Measurements from ENCODE around the gene H2AZ2.
A peak's percentile ranks its signal among the peaks of the same experiment; 100 is the strongest.
"Not testable (repeated sequence)": the region's sequence is repeated elsewhere in the genome, so short reads cannot be mapped to it uniquely, and the experiment has no call there.

The H2AZ2 gene

DNA sequence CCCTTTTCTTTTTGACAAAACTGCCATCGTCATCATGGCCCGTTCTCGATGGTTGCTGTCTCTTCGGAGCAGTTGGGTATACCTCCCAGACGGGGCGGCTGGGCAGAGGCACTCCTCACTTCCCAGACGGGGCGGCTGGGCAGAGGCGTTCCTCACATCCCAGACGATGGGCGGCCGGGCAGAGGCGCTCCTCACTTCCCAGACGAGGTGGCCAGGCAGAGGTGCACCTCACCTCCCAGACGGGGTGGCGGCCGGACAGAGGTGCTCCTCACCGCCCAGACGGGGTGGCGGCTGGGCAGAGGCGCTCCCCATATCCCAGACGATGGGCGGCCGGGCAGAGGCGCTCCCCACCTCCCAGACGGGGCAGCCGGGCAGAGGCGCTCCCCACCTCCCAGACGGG is 22.9 kb upstream of the H2AZ2 start:
- DNase-seq (ENCODE audit: low read depth): not testable (repeated sequence)

DNA sequence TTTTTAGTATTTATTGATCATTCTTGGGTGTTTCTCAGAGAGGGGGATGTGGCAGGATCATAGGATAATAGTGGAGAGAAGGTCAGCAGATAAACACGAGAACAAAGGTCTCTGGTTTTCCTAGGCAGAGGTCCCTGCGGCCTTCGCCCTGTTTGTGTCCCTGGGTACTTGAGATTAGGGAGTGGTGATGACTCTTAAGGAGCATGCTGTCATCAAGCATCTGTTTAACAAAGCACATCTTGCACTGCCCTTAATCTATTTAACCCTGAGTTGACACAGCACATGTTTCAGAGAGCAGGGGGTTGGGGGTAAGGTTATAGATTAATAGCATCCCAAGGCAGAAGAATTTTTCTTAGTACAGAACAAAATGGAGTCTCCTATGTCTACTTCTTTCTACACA is 22.4 kb upstream of the H2AZ2 start:
- DNase-seq (ENCODE audit: low read depth): not testable (repeated sequence)

- peak; percentile 68 for DNase-seq (ENCODE audit: low read depth)
Observed at GRCh38 chr7:44867073-44867995, 19.4 kb upstream of the H2AZ2 start.

DNA sequence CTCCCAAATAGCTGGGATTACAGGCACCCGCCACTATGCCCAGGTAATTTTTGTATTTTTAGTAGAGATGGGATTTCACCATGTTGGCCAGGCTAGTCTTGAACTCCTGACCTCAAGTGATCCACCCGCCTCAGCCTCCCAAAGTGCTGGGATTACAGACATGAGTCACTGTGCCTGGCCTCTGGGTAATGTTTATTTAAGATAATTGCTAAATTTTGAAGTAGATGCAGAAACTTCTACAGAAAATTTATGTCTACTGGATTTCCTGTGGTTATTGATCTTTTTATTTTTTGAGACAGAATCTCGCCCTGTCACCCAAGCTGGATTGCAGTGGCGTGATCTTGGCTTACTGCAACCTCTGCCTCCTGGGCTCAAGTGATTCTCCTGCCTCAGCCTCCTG is 14.1 kb upstream of the H2AZ2 start:
- DNase-seq (ENCODE audit: low read depth): not testable (repeated sequence)

GRCh38 chr7:44858161-44858560 is 10.3 kb upstream of the H2AZ2 start:
- no peak for DNase-seq (ENCODE audit: low read depth)

GRCh38 chr7:44854644-44855364 is 6.9 kb upstream of the H2AZ2 start:
- no peak for DNase-seq (ENCODE audit: low read depth)

DNA sequence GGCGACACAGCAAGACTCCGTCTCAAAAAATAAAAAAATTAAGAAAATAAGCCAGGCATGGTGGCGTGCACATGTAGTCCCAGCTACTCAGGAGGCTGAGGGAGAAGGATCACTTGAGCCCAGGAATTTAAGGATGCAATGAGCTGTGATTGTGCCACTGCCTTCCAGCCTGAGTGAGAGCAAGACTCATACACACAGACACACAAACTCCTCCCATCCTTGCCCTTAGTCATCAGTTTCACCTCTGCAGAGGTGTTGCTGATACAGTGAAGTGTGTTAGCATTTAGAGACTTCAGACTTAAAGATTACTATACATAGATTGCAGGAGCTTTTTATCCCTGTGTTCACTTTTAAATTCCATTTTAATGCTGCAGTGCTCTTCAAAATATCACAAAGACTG is 5.5 kb upstream of the H2AZ2 start:
- DNase-seq (ENCODE audit: low read depth): no peak

GRCh38 chr7:44852590-44852989 is 4.7 kb upstream of the H2AZ2 start:
- no peak for DNase-seq (ENCODE audit: low read depth)

GRCh38 chr7:44849885-44850544 is 2.1 kb upstream of the H2AZ2 start:
- no peak for DNase-seq (ENCODE audit: low read depth)

GRCh38 chr7:44849259-44849884 is 1.5 kb upstream of the H2AZ2 start:
- no peak for DNase-seq (ENCODE audit: low read depth)

- peak; percentile 78 for DNase-seq (ENCODE audit: low read depth)
Observed at GRCh38 chr7:44847509-44847919, 373 bp downstream of the H2AZ2 start.

DNA sequence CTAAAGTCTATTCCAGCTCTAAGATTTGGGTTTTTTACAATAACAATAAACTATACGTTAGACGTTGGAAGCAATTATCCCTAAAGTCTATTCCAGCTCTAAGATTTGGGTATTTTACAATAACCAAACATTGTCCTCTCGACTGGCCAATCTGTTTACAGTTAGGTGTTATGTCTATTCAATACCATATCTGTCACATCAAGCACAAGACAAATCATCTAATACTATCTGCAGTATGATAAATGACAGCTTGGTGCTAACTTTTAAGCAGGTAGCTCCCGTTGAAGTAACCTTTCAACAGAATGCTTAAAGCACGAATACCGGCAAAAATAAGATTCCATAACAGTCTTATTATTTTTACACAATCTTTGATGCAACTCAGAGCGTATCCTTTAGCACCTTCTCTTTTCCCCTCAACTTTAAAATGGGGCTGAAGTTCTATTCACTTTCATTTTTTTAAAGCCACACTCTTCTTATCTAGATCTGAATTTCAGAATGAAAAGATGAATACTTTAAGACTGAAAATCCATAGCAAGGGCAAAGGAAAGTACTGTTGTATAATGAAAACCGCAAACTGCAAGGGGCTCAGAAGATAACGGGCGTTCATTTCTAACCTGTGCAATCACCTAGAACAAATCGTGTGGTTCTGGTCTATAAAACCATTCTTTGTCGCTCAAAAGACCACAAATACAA is 925 bp downstream of the H2AZ2 start:
- DNase-seq (ENCODE audit: low read depth): no peak

GRCh38 chr7:44846390-44846789 is 1.5 kb downstream of the H2AZ2 start:
- DNase-seq (ENCODE audit: low read depth): not testable (repeated sequence)

GRCh38 chr7:44845451-44845850 is 2.4 kb downstream of the H2AZ2 start:
- no peak for DNase-seq (ENCODE audit: low read depth)

- DNase-seq (ENCODE audit: low read depth): not testable (repeated sequence)
Observed at GRCh38 chr7:44843440-44843839, 4.4 kb downstream of the H2AZ2 start.

DNA sequence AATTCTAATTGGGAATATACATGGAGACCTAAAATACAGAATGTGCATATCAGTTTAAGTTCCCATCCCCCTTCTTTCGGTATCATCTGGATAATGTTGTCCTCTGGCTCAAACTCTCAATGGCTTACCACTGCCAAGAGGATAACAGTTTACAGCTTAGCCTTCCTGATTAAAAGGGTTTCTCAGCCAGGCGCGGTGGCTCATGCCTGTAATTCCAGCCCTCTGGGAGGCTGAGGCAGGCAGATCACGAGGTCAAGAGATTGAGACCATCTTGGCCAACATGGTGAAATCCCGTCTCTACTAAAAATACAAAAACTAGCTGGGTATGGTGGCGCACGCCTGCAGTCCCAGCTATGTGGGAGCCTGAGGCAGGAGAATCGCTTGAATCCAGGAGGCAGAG is 5.2 kb downstream of the H2AZ2 start:
- not testable (repeated sequence) for DNase-seq (ENCODE audit: low read depth)

DNA sequence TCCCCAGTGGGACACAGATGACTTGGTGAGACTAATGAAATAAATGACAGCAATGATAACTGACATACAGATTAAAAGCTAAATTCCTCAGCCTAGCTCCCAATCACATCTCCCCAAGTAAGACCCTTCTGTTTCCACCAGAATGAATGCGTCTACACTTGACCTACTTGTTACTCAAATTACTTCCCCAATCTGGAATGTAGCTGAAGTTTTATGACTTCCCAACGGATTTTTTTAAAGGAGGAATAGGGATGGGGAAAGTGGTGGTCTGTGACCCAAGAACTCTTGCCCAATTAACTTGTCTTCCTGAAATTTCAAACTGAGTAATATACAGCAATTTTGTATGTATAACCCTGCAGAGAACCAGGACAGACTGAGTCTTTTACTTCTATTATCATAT is 9.1 kb downstream of the H2AZ2 start:
- DNase-seq (ENCODE audit: low read depth): no peak

DNA sequence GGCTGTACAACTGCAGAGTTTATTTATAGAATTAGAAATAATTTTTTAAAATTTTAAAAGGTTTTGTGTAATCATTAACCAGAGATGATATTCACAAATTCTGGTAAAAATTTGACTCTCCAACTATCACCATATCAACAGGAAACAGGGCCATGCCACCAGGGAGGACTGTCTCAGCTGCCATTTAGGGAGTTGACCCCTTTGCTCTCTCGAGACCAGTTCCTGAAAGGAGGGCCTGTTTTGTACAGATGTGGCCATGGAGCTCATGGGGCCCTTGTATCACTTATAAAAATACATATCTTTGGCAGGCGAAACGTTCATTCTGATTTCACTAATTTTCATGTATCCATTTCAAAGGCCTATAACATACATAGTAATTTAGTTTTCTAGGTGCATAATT is 20.3 kb downstream of the H2AZ2 start:
- DNase-seq (ENCODE audit: low read depth): no peak

DNA sequence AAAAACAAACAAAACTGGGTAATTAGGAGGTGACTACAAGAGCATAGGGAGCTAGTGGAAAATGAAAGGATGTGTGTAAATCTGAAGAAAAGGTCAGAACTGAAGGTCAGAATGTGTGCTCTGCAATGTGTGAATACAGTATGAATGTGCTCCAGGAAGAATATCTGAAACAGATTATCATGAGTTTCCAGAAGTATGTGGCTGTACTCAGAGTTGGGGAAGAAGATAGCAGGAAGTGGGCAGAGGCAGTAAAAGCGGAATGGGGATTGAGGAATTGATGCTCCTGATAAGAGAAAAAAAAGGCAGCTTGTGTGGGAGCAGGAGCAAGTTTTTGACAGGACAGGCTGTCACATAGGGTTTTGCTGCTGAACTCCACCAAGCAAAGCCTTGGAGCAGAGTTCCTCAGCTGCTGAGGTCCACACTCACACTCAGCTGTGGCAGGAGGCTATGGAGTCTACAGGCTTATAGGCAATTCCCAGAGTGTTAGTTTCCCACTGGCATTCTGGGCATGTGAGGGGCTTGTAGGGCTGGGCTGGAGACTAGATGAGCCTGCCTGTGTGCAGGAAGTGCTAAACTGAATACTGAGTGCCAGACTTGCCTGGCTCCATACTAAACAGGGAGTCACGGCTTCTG is 22.9 kb downstream of the H2AZ2 start:
- peak; percentile 32 for DNase-seq (ENCODE audit: low read depth)

- no peak for DNase-seq (ENCODE audit: low read depth)
Observed at GRCh38 chr7:44823255-44823781, 24.6 kb downstream of the H2AZ2 start.

DNA sequence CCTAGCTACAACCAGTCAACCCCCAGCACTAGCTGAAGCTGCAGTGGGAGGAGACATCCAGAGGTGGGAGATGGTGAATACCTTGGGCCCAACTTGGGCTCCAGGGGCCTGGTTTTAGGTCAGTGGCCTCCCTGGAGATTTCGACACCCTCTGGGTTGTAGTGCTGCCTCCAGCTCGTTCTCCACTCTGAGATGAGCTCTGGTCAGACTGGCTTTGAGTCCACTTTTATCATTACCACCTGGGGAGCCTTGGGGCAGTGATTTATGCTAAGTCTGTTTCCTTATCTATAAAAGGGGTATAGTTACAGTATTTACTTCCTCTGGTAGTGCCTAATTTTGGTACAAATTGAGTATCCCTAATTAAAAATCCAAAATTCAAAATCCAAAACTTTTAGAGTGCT is 28.6 kb downstream of the H2AZ2 start:
- DNase-seq (ENCODE audit: low read depth): no peak

All from GM04504 (cell line).